CD14-positive monocyte (primary cell): Measurements from ENCODE around the gene ZAR1L. TPM values are rescaled to one million over a fixed set of nuclear protein-coding genes. Genes with fewer than 3 reads are reported as not detected.

ENCODE experiments used
- DNase-seq, 3 donors: peaks; one replicate each; pipeline ENCODE4 v3.0.0-alpha.2; 2011 to 2022
- H2AFZ ChIP-seq: 2 replicates; pipeline ENCODE4 v1.6.0; 2012; ENCODE audit warnings: mild to moderate bottlenecking, low read depth, low read length, inconsistent platforms; ENCODE audit not compliant: insufficient read depth, poor library complexity, severe bottlenecking
- H3K27ac ChIP-seq, 2 donors: 1 replicate in 1 of 2; 2 replicates in 1 of 2; pipeline ENCODE4 v1.5.1; 2012 to 2013; ENCODE audit warnings: low read length in 2 of 2, control low read depth in 1 of 2, inconsistent platforms in 1 of 2, low read depth in 1 of 2, mild to moderate bottlenecking in 1 of 2
- H3K27me3 ChIP-seq, 2 donors: one replicate each; pipeline versions ENCODE4 v1.6.0 to v1.6.1; 2011 to 2013; ENCODE audit warnings: low read length in 2 of 2; ENCODE audit not compliant: control insufficient read depth in 2 of 2, insufficient read depth in 2 of 2
- H3K36me3 ChIP-seq, 2 donors: replicated peaks in 1 of 2; 1 replicate in 1 of 2; 2 replicates in 1 of 2; pipeline versions ENCODE4 v1.5.1 to v1.6.1; 2012 to 2013; ENCODE audit warnings: low read length in 2 of 2, control low read depth in 1 of 2, inconsistent platforms in 1 of 2, mild to moderate bottlenecking in 1 of 2; ENCODE audit not compliant: insufficient read depth in 2 of 2, control insufficient read depth in 1 of 2
- H3K4me1 ChIP-seq, 2 donors: 1 replicate in 1 of 2; 2 replicates in 1 of 2; pipeline versions ENCODE4 v1.5.1 to v1.6.1; 2012 to 2013; ENCODE audit warnings: low read length in 2 of 2, control low read depth in 1 of 2, inconsistent platforms in 1 of 2, mild to moderate bottlenecking in 1 of 2, moderate library complexity in 1 of 2; ENCODE audit not compliant: insufficient read depth in 2 of 2, control insufficient read depth in 1 of 2
- H3K4me2 ChIP-seq: replicated peaks from 2 replicates; pipeline ENCODE3; 2012; ENCODE audit warnings: low read length, moderate library complexity, mild to moderate bottlenecking; ENCODE audit not compliant: poor library complexity, severe bottlenecking; ENCODE audit errors: extremely low read depth
- H3K4me3 ChIP-seq, 3 experiments: fragments of 200-600 bp in 1 of 3; sonication (generic) in 1 of 3; replicated peaks in 1 of 3; 1 replicate in 2 of 3; 2 replicates in 1 of 3; pipeline ENCODE4 v1.5.1; 2011 to 2013; ENCODE audit warnings: low read length in 3 of 3, mild to moderate bottlenecking in 3 of 3, control low read depth in 2 of 3, low read depth in 2 of 3, inconsistent platforms in 1 of 3, moderate library complexity in 1 of 3
- H3K79me2 ChIP-seq: 2 replicates; pipeline ENCODE4 v1.6.0; 2012; ENCODE audit warnings: mild to moderate bottlenecking, control low read depth, inconsistent platforms, low read length, moderate library complexity; ENCODE audit not compliant: insufficient read depth
- H3K9ac ChIP-seq: 2 replicates; pipeline ENCODE4 v1.6.0; 2017; ENCODE audit warnings: low read length, mild to moderate bottlenecking; ENCODE audit not compliant: insufficient read depth, poor library complexity, severe bottlenecking
- H3K9me3 ChIP-seq, 2 donors: replicated peaks in 1 of 2; 1 replicate in 1 of 2; 2 replicates in 1 of 2; pipeline versions ENCODE4 v1.5.1 to v1.6.1; 2012 to 2013; ENCODE audit warnings: low read length in 2 of 2, control low read depth in 1 of 2; ENCODE audit not compliant: control insufficient read depth in 1 of 2, insufficient read depth in 1 of 2
- H4K20me1 ChIP-seq: 2 replicates; pipeline ENCODE4 v1.6.0; 2012; ENCODE audit warnings: mild to moderate bottlenecking, low read length, control low read depth, moderate library complexity; ENCODE audit not compliant: insufficient read depth
- H3K27ac Mint-ChIP-seq, 7 donors: one replicate each; pipeline ENCODE4 v1.8.0; 2020; ENCODE audit warnings: mild to moderate bottlenecking in 7 of 7, mixed read lengths in 7 of 7, moderate library complexity in 6 of 7, inconsistent platforms in 2 of 7
- H3K27me3 Mint-ChIP-seq, 3 donors: one replicate each; pipeline ENCODE4 v1.8.0; 2021 to 2022; ENCODE audit warnings: low read depth in 3 of 3, mild to moderate bottlenecking in 3 of 3, mixed read lengths in 3 of 3, moderate library complexity in 3 of 3, inconsistent platforms in 1 of 3
- H3K36me3 Mint-ChIP-seq, 2 donors: one replicate each; pipeline ENCODE4 v1.8.0; 2020; ENCODE audit warnings: mixed read lengths in 2 of 2, inconsistent platforms in 1 of 2, mild to moderate bottlenecking in 1 of 2
- H3K4me1 Mint-ChIP-seq: one replicate; pipeline ENCODE4 v1.8.0; 2020; ENCODE audit warnings: mild to moderate bottlenecking, mixed read lengths
- H3K4me3 Mint-ChIP-seq, 2 donors: one replicate each; pipeline ENCODE4 v1.8.0; 2020; ENCODE audit warnings: mild to moderate bottlenecking in 2 of 2, mixed read lengths in 2 of 2, moderate library complexity in 1 of 2
- H3K9me3 Mint-ChIP-seq, 7 donors: one replicate each; pipeline ENCODE4 v1.8.0; 2020 to 2022; ENCODE audit warnings: mixed read lengths in 7 of 7, mild to moderate bottlenecking in 6 of 7, moderate library complexity in 6 of 7, inconsistent platforms in 2 of 7
- WGBS: methylation state at CpG from one replicate; pipeline ENCODE4 v1.1.5; 2013; ENCODE audit warnings: missing lambda C conversion rate; ENCODE audit not compliant: insufficient coverage; 5-methylcytosine and 5-hydroxymethylcytosine counted together
- intact Hi-C, 2 donors: fragments of 100-400 bp; cut with micrococcal nuclease; formaldehyde crosslinking; loops; one replicate each; pipeline versions ENCODE4 v1.15.0 to v1.15.1; 2023
- polyA plus RNA-seq, 3 donors: library from polyadenylated mRNA; depleted of rRNA in 1 of 3; unstranded in 2 of 3; stranded (reverse) in 1 of 3; fragments of 300-500 nt in 2 of 3; fragments of >200 nt in 1 of 3; fragmentation: Illumina TruSeq in 2 of 3; gene quantifications; 1 replicate in 2 of 3; 2 replicates in 1 of 3; pipeline ENCODE4 v1.2.3, GENCODE V29; 2012 to 2021
- TF ChIP-seq, protein P1 (sequence below): fragments of 200-600 bp; IDR thresholded peaks from one replicate; pipeline ENCODE4 v1.8.0; 2022; ENCODE audit warnings: antibody characterized with exemption, mild to moderate bottlenecking

ZAR1L gene
- polyA plus RNA-seq, 3 donors: not detected

DNA sequence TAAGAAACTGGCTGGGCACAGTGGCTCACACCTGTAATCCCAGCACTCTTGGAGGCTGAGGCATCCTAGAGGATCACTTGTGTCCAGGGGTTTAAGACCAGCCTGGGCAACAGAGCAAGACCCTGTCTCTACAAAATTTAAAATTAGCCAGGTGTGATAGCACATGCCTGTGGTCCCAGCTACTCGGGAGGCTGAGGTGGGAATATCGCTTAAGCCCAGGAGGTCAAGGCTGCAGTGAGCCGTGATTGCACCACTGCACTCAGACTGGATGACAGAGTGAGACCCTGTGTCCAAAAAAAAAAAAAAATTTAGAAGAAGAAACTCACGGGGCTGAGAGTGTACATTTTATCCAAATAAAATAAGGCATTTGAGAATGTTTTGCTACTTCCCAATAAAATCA lies 58.9 kb downstream of the ZAR1L start:
- Mint-ChIP-seq H3K4me1 (no peaks in the 10 kb centered on the region), H3K9me3 (no peaks in the 10 kb centered on the region), H3K27me3 (peaks cover 0 to 2% (median 0%) of the 10 kb centered on the region in 3 donors), H3K27ac (peak overlapping the region in 1 of 7 donors; percentile 35), H3K36me3 (peaks cover 79 to 87% of the 10 kb centered on the region in 2 donors), H3K4me3 (no peak overlapping the region)
- no peaks in the 10 kb centered on the region for H3K79me2 ChIP-seq
- no peaks in the 10 kb centered on the region for H3K4me1 ChIP-seq
- H3K36me3 ChIP-seq: peaks cover 91 to 100% of the 10 kb centered on the region in 2 donors
- no peak overlapping the region for H3K4me2 ChIP-seq
- no peak overlapping the region for H3K27ac ChIP-seq
- no peaks in the 10 kb centered on the region for H4K20me1 ChIP-seq
- DNase-seq: no peak
- no peak overlapping the region for H3K4me3 ChIP-seq
- no peaks in the 10 kb centered on the region for H3K27me3 ChIP-seq
- 100% methylated on average over 1 of the region's 4 CpGs for WGBS
- H3K9me3 ChIP-seq: no peaks in the 10 kb centered on the region
- TF ChIP-seq, protein P1, sequence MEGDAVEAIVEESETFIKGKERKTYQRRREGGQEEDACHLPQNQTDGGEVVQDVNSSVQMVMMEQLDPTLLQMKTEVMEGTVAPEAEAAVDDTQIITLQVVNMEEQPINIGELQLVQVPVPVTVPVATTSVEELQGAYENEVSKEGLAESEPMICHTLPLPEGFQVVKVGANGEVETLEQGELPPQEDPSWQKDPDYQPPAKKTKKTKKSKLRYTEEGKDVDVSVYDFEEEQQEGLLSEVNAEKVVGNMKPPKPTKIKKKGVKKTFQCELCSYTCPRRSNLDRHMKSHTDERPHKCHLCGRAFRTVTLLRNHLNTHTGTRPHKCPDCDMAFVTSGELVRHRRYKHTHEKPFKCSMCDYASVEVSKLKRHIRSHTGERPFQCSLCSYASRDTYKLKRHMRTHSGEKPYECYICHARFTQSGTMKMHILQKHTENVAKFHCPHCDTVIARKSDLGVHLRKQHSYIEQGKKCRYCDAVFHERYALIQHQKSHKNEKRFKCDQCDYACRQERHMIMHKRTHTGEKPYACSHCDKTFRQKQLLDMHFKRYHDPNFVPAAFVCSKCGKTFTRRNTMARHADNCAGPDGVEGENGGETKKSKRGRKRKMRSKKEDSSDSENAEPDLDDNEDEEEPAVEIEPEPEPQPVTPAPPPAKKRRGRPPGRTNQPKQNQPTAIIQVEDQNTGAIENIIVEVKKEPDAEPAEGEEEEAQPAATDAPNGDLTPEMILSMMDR: no peak
- no peak overlapping the region for H3K9ac ChIP-seq
- no peak overlapping the region for H2AFZ ChIP-seq
- intact Hi-C loops: no loop called here

DNA sequence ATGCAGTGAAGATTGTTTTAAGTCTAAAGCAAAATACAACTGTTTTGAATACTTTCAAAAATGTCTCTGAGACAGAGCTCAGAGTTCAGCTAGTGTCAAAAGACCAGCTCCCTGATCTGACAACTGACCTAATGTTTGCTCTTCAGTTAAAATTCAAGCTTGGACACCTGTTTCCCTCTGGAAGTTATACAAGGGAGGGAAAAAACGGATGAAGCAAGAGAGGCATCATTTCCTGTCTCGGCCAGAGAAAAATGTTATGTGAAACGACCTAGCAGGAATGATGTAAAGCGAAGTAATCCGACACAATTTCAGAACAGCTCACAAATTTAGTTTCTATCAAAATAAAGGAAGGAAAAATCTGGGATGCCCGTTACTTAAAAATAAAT lies 59.4 kb downstream of the ZAR1L start:
- H3K4me1 Mint-ChIP-seq: no peaks in the 10 kb centered on the region
- H3K27me3 ChIP-seq: no peaks in the 10 kb centered on the region
- H3K4me3 Mint-ChIP-seq: no peak overlapping the region
- intact Hi-C loops: no loop called here
- H3K36me3 ChIP-seq: peaks cover 93 to 100% of the 10 kb centered on the region in 2 donors
- no CpG with 5 or more reads among the region's 6 CpGs for WGBS
- DNase-seq: no peak
- H3K27ac ChIP-seq: no peak overlapping the region
- H3K9me3 ChIP-seq: no peaks in the 10 kb centered on the region
- no peaks in the 10 kb centered on the region for H3K4me1 ChIP-seq
- no peak overlapping the region for H3K27ac Mint-ChIP-seq
- H2AFZ ChIP-seq: no peak overlapping the region
- no peak overlapping the region for H3K4me3 ChIP-seq
- no peak overlapping the region for H3K4me2 ChIP-seq
- no peaks in the 10 kb centered on the region for H3K9me3 Mint-ChIP-seq
- H3K9ac ChIP-seq: no peak overlapping the region
- peaks cover 0 to 2% (median 0%) of the 10 kb centered on the region in 3 donors for H3K27me3 Mint-ChIP-seq
- no peaks in the 10 kb centered on the region for H3K79me2 ChIP-seq
- no peaks in the 10 kb centered on the region for H4K20me1 ChIP-seq
- peaks cover 79 to 87% of the 10 kb centered on the region in 2 donors for H3K36me3 Mint-ChIP-seq
- TF ChIP-seq, protein P1: no peak
